Measurements from ENCODE around the gene TRIP10. TPM values are rescaled to one million over a fixed set of nuclear protein-coding genes. Genes with fewer than 3 reads are reported as not detected.

TRIP10 gene
- total RNA-seq, 2 experiments from 2014 or later, result 42.6 to 43.4 TPM

Other genes starting within 250 kb of the TRIP10 start
- 1 to 10 TPM; 7.4 to 8.9 TPM for gene TUBB4A, start 237.4 kb upstream of the TRIP10 start, total RNA-seq
- gene TNFSF9, start 208.7 kb upstream of the TRIP10 start, total RNA-seq, result 1 to 10 TPM; 5.1 to 6.3 TPM
- 10 to 100 TPM; 41.2 to 43.3 TPM for gene CD70, start 148.5 kb upstream of the TRIP10 start, total RNA-seq
- 100 to 1,000 TPM; 101 to 104 TPM for gene TNFSF14, start 69.5 kb upstream of the TRIP10 start, total RNA-seq
- under 1 TPM; 0.74 to 0.88 TPM for gene C3, start 19.0 kb upstream of the TRIP10 start, total RNA-seq
- gene GPR108, start 2.1 kb upstream of the TRIP10 start, total RNA-seq, result 10 to 100 TPM; 63.2 to 74.7 TPM
- gene SH2D3A, start 27.8 kb downstream of the TRIP10 start, total RNA-seq, result 10 to 100 TPM; 18.1 to 20.3 TPM
- 10 to 100 TPM; 59.5 to 59.7 TPM for gene VAV1, start 33.0 kb downstream of the TRIP10 start, total RNA-seq
- gene ADGRE1, start 147.9 kb downstream of the TRIP10 start, total RNA-seq, result under 1 TPM; 0.44 TPM